ENCODE data around the gene ASTN2. TPM values are rescaled to one million over a fixed set of nuclear protein-coding genes. Genes with fewer than 3 reads are reported as not detected.

Gene ASTN2
- polyA plus RNA-seq, 1 donor from 2014 or later, result 6.8 TPM

GRCh38 chr9:116639251-116639741 is 775.6 kb downstream of the ASTN2 start:
- H3F3A ChIP-seq (ENCODE audit: insufficient read depth, low read length, poor library complexity, severe bottlenecking), result no peaks in the 10 kb centered on the region
- no peak overlapping the region for H3K4me2 ChIP-seq (ENCODE audit: low read length)
- H2AFZ ChIP-seq (ENCODE audit: low read depth, low read length), result no peak overlapping the region
- H4K20me1 ChIP-seq (ENCODE audit: insufficient read depth), result no peaks in the 10 kb centered on the region
- no peaks in the 10 kb centered on the region for H3K9me2 ChIP-seq (ENCODE audit: insufficient read depth, low read length)
- H3K4me3 ChIP-seq (ENCODE audit: low read length), result no peak overlapping the region
- TF ChIP-seq TAF1 (IDR thresholded peaks at IDR 0.05; ENCODE audit: low read depth) (no peak), MXI1 (conservative IDR thresholded peaks at IDR 0.05; ENCODE audit: poor library complexity, severe bottlenecking) (no peak), CTCF (IDR thresholded peaks at IDR 0.05; ENCODE audit: poor library complexity, severe bottlenecking) (no peak), POLR2AphosphoS5 (IDR thresholded peaks at IDR 0.05) (no peak), SMC3 (conservative IDR thresholded peaks at IDR 0.05; ENCODE audit: poor library complexity) (no peak)
- no peaks in the 10 kb centered on the region for H3K9me3 ChIP-seq (ENCODE audit: low read length)
- H3K27ac ChIP-seq (ENCODE audit: low read length), result no peak overlapping the region
- H3K9ac ChIP-seq (ENCODE audit: low read length), result no peak overlapping the region
- H3K79me2 ChIP-seq (replicated peaks; ENCODE audit: insufficient read depth, low read length), result no peaks in the 10 kb centered on the region
- no peaks in the 10 kb centered on the region for H3K27me3 ChIP-seq (ENCODE audit: insufficient read depth, low read depth, low read length)
- H3K36me3 ChIP-seq (ENCODE audit: insufficient read depth, low read length), result no peaks in the 10 kb centered on the region

- H3K4me3 ChIP-seq (ENCODE audit: low read length), result no peak overlapping the region
- TF ChIP-seq TAF1 (IDR thresholded peaks at IDR 0.05; ENCODE audit: low read depth) (no peak), REST (IDR thresholded peaks at IDR 0.05; ENCODE audit: borderline replicate concordance) (no peak), RAD21 (conservative IDR thresholded peaks at IDR 0.05) (no peak), EZH2 (IDR thresholded peaks at IDR 0.05; ENCODE audit: borderline replicate concordance, insufficient read depth, low read length, poor library complexity, severe bottlenecking) (no peak), EP300 (conservative IDR thresholded peaks at IDR 0.05; ENCODE audit: poor library complexity, severe bottlenecking) (no peak)
- H3K9ac ChIP-seq (ENCODE audit: low read length), result no peak overlapping the region
- H3K27ac ChIP-seq (ENCODE audit: low read length), result no peak overlapping the region
- H3K9me2 ChIP-seq (ENCODE audit: insufficient read depth, low read length), result no peaks in the 10 kb centered on the region
- no peak overlapping the region for H2AFZ ChIP-seq (ENCODE audit: low read depth, low read length)
- no peaks in the 10 kb centered on the region for H3K9me3 ChIP-seq (ENCODE audit: low read length)
- no peaks in the 10 kb centered on the region for H3K36me3 ChIP-seq (ENCODE audit: insufficient read depth, low read length)
- H3K4me2 ChIP-seq (ENCODE audit: low read length), result no peak overlapping the region
- no peaks in the 10 kb centered on the region for H3K79me2 ChIP-seq (replicated peaks; ENCODE audit: insufficient read depth, low read length)
- no peaks in the 10 kb centered on the region for H3F3A ChIP-seq (ENCODE audit: insufficient read depth, low read length, poor library complexity, severe bottlenecking)
- no peaks in the 10 kb centered on the region for H3K27me3 ChIP-seq (ENCODE audit: insufficient read depth, low read depth, low read length)
- H4K20me1 ChIP-seq (ENCODE audit: insufficient read depth), result no peaks in the 10 kb centered on the region
Measured at GRCh38 chr9:116635908-116636307, 778.9 kb downstream of the ASTN2 start.
